ENCODE data around the gene ACO2. TPM values are rescaled to one million over a fixed set of nuclear protein-coding genes. Genes with fewer than 3 reads are reported as not detected.

Gene ACO2
- total RNA-seq, 2 experiments from 2014 or later = 96.5 to 97.7 TPM

GRCh38 chr22:41550952-41551491 is 82.1 kb downstream of the ACO2 start:
- CTCF ChIA-PET = interaction anchor here (0.8 to 1.9 kb wide), 2 partner anchors 24 to 46 kb away, joined by 3 to 4 read pairs; no protein-coding TSS in a partner anchor
- TF ChIP-seq, protein P1, sequence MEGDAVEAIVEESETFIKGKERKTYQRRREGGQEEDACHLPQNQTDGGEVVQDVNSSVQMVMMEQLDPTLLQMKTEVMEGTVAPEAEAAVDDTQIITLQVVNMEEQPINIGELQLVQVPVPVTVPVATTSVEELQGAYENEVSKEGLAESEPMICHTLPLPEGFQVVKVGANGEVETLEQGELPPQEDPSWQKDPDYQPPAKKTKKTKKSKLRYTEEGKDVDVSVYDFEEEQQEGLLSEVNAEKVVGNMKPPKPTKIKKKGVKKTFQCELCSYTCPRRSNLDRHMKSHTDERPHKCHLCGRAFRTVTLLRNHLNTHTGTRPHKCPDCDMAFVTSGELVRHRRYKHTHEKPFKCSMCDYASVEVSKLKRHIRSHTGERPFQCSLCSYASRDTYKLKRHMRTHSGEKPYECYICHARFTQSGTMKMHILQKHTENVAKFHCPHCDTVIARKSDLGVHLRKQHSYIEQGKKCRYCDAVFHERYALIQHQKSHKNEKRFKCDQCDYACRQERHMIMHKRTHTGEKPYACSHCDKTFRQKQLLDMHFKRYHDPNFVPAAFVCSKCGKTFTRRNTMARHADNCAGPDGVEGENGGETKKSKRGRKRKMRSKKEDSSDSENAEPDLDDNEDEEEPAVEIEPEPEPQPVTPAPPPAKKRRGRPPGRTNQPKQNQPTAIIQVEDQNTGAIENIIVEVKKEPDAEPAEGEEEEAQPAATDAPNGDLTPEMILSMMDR (IDR thresholded peaks at IDR 0.05) = no peak
- Mint-ChIP-seq H3K4me3 (no peak overlapping the region), H3K9me3 (no peaks in the 10 kb centered on the region), H3K27me3 (peaks cover 4% of the 10 kb centered on the region), H3K36me3 (ENCODE audit: low read depth) (no peaks in the 10 kb centered on the region), H3K27ac (no peak overlapping the region), H3K4me1 (ENCODE audit: low read depth) (no peaks in the 10 kb centered on the region)
- intact Hi-C loops (cut with micrococcal nuclease) = no loop called here
- POLR2A ChIA-PET = interaction anchor here (1.0 kb wide), 1 partner anchor 170 kb away, joined by 3 read pairs; no protein-coding TSS in a partner anchor
- DNase-seq (no peak), ATAC-seq (no peak)

DNA sequence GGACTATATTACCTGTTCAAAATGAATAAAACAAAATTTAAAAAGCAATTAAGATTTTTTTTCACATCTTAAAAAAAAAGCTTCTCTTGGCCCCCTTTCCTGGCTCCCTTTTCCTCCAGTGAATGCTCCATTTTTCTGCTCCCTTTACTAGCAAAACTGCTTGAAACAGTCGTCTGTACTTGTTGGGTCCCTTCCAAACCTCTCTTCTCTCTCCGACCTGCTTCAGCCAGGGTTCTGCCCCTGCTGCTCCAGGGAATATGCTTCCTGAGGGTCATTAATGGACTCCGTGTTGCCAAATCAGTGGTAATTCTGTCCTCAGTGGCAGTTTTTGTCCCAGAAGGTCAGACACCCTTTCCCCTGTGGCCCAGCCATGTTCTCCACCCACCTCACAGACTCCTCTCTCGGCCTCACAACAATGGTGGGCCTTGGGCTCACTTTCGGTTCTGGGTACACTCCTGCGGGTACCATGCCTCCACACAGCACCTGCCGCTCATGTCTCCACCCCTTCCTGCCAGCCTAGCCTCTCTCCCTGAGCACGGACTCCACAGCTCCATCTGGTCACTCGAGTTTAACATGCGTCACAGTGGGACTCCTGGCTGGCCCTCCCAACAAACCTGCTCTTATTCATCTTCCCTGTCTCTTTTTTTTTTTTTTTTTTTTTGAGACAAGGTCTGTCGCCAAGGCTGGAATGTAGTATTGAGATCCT is 83.1 kb downstream of the ACO2 start:
- DNase-seq = no peak
- TF ChIP-seq, protein P1 (IDR thresholded peaks at IDR 0.05) = no peak
- Mint-ChIP-seq H3K4me3 (no peak overlapping the region), H3K9me3 (no peaks in the 10 kb centered on the region), H3K36me3 (ENCODE audit: low read depth) (no peaks in the 10 kb centered on the region), H3K4me1 (ENCODE audit: low read depth) (peaks cover 2% of the 10 kb centered on the region), H3K27me3 (peaks cover 6% of the 10 kb centered on the region), H3K27ac (no peak overlapping the region)
- intact Hi-C loops (cut with micrococcal nuclease) = no loop called here
- ATAC-seq = no peak
- POLR2A ChIA-PET = interaction anchor here (1.0 kb wide), 1 partner anchor 171 kb away, joined by 3 read pairs; no protein-coding TSS in a partner anchor
- CTCF ChIA-PET = interaction anchor here (0.8 to 1.9 kb wide), 2 partner anchors 25 to 45 kb away, joined by 3 to 4 read pairs; no protein-coding TSS in a partner anchor

DNA sequence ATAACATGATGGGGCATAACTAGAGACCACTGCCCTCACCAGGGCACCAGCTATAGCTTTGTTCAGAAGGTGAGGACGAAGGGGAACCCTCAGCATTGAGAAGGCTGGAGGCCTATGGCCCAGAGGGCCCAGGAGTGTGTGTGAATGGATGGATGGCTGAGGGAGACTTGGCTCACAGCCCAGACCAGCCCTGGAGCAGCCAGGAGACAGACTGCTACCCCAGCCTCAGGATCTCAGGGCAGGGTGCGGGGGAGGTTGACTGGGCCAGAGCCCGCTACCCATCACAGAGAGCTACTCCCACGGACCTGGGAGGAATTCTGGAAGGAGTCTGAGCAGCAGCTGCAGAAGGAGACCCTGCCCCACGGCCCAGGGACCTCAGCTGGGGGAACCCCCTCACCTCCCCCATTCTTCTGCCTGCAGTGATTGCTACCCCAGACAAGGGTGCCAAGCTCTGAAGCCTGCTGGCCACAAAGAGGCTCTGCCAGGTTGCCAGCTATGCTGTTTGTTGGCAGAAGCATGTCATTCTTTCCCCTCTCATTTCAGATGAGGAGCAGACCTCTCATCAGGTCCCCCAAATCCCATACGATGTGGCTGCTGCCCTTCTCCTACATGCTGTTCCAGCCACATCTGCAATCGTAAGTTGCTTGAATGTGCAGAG is 86.5 kb downstream of the ACO2 start:
- ChIA-PET POLR2A (interaction anchor here (0.6 kb wide), 1 partner anchor 195 kb away, joined by 5 read pairs; no protein-coding TSS in a partner anchor), CTCF (interaction anchor here (0.9 to 1.8 kb wide), 2 partner anchors 8 to 38 kb away, joined by 4 read pairs; no protein-coding TSS in a partner anchor)
- Mint-ChIP-seq H3K27me3 (peaks cover 13% of the 10 kb centered on the region), H3K36me3 (ENCODE audit: low read depth) (no peaks in the 10 kb centered on the region), H3K4me1 (ENCODE audit: low read depth) (peaks cover 7% of the 10 kb centered on the region), H3K27ac (no peak overlapping the region), H3K9me3 (no peaks in the 10 kb centered on the region), H3K4me3 (no peak overlapping the region)
- TF ChIP-seq, protein P1 (IDR thresholded peaks at IDR 0.05) = no peak
- intact Hi-C loops (cut with micrococcal nuclease) = no loop called here
- DNase-seq = no peak
- ATAC-seq = no peak

- Mint-ChIP-seq H3K4me1 (ENCODE audit: low read depth) (peaks cover 7% of the 10 kb centered on the region), H3K36me3 (ENCODE audit: low read depth) (no peaks in the 10 kb centered on the region), H3K4me3 (no peak overlapping the region), H3K27me3 (peaks cover 20% of the 10 kb centered on the region), H3K9me3 (no peaks in the 10 kb centered on the region), H3K27ac (no peak overlapping the region)
- intact Hi-C loops (cut with micrococcal nuclease) = no loop called here
- no peak for ATAC-seq
- ChIA-PET POLR2A (interaction anchor here (1.1 to 1.3 kb wide), 2 partner anchors 34 to 48 kb away, joined by 3 read pairs; partner anchors contain the start of gene PMM1), CTCF (interaction anchor here (1.8 kb wide), 1 partner anchor 39 kb away, joined by 4 read pairs; no protein-coding TSS in a partner anchor)
- DNase-seq = no peak
- TF ChIP-seq, protein P1 (IDR thresholded peaks at IDR 0.05) = no peak
These were observed 87.6 kb downstream of the ACO2 start for GRCh38 chr22:41556561-41556960.
